MM.1S (cell line): ENCODE measurements around the gene LRMDA.

Source experiments
- DNase-seq: peaks from one replicate; pipeline ENCODE4 v3.0.0-alpha.2; 2015
- H2AFZ ChIP-seq: fragments of 300-600 bp; sonication (generic); 2 replicates; pipeline ENCODE4 v1.6.0; 2016; ENCODE audit warnings: antibody characterized with exemption, low read length
- H3F3A ChIP-seq: fragments of 300-600 bp; sonication (generic); 2 replicates; pipeline ENCODE4 v1.6.1; 2016; ENCODE audit warnings: mild to moderate bottlenecking, antibody characterized with exemption, low read length, moderate library complexity, mixed read lengths; ENCODE audit not compliant: insufficient read depth
- H3K27ac ChIP-seq: fragments of 300-600 bp; sonication (generic); 2 replicates; pipeline ENCODE4 v1.5.1; 2016; ENCODE audit warnings: mild to moderate bottlenecking, low read length
- H3K27me3 ChIP-seq: fragments of 300-600 bp; sonication (generic); replicated peaks from 2 replicates; pipeline ENCODE4 v1.6.0; 2016; ENCODE audit warnings: low read length; ENCODE audit not compliant: insufficient read depth
- H3K36me3 ChIP-seq: fragments of 300-600 bp; sonication (generic); replicated peaks from 2 replicates; pipeline ENCODE4 v1.6.1; 2016; ENCODE audit warnings: mild to moderate bottlenecking, low read length, mixed read lengths; ENCODE audit not compliant: insufficient read depth
- H3K4me1 ChIP-seq: fragments of 300-600 bp; sonication (generic); 2 replicates; pipeline ENCODE4 v1.6.1; 2016; ENCODE audit warnings: low read length, mixed read lengths
- H3K4me2 ChIP-seq: fragments of 300-600 bp; sonication (generic); 2 replicates; pipeline ENCODE4 v1.6.0; 2016; ENCODE audit warnings: low read depth, low read length
- H3K4me3 ChIP-seq: fragments of 300-600 bp; sonication (generic); 2 replicates; pipeline ENCODE4 v1.5.1; 2016; ENCODE audit warnings: low read length, mixed read lengths
- H3K79me2 ChIP-seq: fragments of 300-600 bp; sonication (generic); 2 replicates; pipeline ENCODE4 v1.6.1; 2016; ENCODE audit warnings: mixed run types, low read length, mixed read lengths
- H3K9ac ChIP-seq: fragments of 300-600 bp; sonication (generic); 2 replicates; pipeline ENCODE4 v1.6.1; 2016; ENCODE audit warnings: low read length, mixed read lengths
- H3K9me2 ChIP-seq: fragments of 300-600 bp; sonication (generic); replicated peaks from 2 replicates; pipeline ENCODE4 v1.6.1; 2016; ENCODE audit warnings: mild to moderate bottlenecking, low read length, mixed read lengths; ENCODE audit not compliant: insufficient read depth
- H3K9me3 ChIP-seq: fragments of 300-600 bp; sonication (generic); replicated peaks from 2 replicates; pipeline ENCODE4 v1.6.1; 2016; ENCODE audit warnings: mild to moderate bottlenecking, low read length, mixed read lengths; ENCODE audit not compliant: insufficient read depth
- H4K20me1 ChIP-seq: fragments of 300-600 bp; sonication (generic); 2 replicates; pipeline ENCODE4 v1.6.1; 2016; ENCODE audit warnings: mild to moderate bottlenecking, low read length, moderate library complexity, mixed read lengths; ENCODE audit not compliant: insufficient read depth
- EZH2 ChIP-seq: fragments of 300-600 bp; sonication (generic); optimal IDR thresholded peaks from 2 replicates; pipeline ENCODE3; 2017; ENCODE audit warnings: low read depth, mild to moderate bottlenecking, antibody characterized with exemption, low read length, mixed read lengths
- EZH2phosphoT487 ChIP-seq: fragments of 300-600 bp; sonication (generic); IDR thresholded peaks from 2 replicates; pipeline ENCODE4 v1.6.1; 2018; ENCODE audit warnings: antibody characterized with exemption, low read length
- TF ChIP-seq, protein P1 (sequence below): fragments of 300-600 bp; sonication (generic); IDR thresholded peaks from 2 replicates; pipeline ENCODE4 v1.5.1; 2016; ENCODE audit warnings: antibody characterized with exemption, low read length, mixed read lengths

LRMDA gene

DNA sequence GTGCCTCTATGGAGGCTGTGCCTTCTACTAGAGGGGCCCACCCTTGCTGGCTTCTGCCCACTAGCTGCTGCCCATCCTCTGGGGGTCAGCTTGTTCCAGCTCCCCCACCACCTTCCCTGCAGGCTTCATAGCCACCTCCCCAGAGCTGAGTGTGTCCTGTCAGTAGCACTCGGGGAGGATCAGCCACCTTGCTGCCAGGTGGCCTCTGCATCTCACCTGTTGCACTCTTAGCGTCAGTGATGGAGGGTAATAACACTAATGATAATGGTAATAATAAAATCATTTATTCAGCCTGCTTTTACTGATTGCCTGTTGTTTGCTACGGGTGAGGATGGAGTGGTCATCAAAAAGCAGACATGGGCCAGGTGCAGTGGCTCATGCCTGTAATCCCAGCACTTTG lies 377.6 kb downstream of the LRMDA start:
- no peaks in the 10 kb centered on the region for H3K79me2 ChIP-seq
- H3K9ac ChIP-seq: no peak overlapping the region
- H3K9me3 ChIP-seq: no peaks in the 10 kb centered on the region
- no peaks in the 10 kb centered on the region for H3K27me3 ChIP-seq
- H3K9me2 ChIP-seq: no peaks in the 10 kb centered on the region
- H3K27ac ChIP-seq: no peak overlapping the region
- no peaks in the 10 kb centered on the region for H3F3A ChIP-seq
- no peak overlapping the region for H2AFZ ChIP-seq
- no peaks in the 10 kb centered on the region for H4K20me1 ChIP-seq
- no peaks in the 10 kb centered on the region for H3K4me1 ChIP-seq
- H3K4me2 ChIP-seq: no peak overlapping the region
- H3K4me3 ChIP-seq: no peak overlapping the region
- DNase-seq: no peak
- H3K36me3 ChIP-seq: no peaks in the 10 kb centered on the region
- TF ChIP-seq EZH2: no peak

DNA sequence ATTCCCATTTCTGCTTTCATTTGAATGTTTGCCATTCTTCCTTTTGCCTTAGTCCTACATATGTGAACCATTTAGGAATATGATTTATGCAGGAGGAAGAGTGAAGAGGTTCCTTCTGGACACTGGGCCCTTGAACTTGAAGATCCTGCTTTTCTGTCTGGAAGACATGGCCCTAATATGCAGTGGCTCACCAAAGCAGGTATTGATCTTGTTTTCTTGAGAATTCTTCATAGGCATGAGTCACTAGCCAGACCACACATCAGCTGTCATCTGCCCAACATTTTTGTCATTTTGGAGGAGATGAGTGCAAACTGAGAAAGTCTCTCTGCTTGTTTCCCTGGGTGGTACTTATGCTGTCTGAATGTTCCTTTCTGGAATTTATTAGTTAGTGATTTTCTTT lies 382.6 kb downstream of the LRMDA start:
- Histone ChIP-seq H2AFZ (no peak overlapping the region), H3K27me3 (no peaks in the 10 kb centered on the region), H3K9me2 (no peaks in the 10 kb centered on the region), H3K9me3 (no peaks in the 10 kb centered on the region), H3K27ac (no peak overlapping the region), H4K20me1 (no peaks in the 10 kb centered on the region), H3K79me2 (no peaks in the 10 kb centered on the region), H3K4me2 (no peak overlapping the region), H3F3A (no peaks in the 10 kb centered on the region), H3K9ac (no peak overlapping the region), H3K4me1 (no peaks in the 10 kb centered on the region), H3K4me3 (no peak overlapping the region), H3K36me3 (no peaks in the 10 kb centered on the region)
- no peak for TF ChIP-seq EZH2phosphoT487
- TF ChIP-seq, protein P1, sequence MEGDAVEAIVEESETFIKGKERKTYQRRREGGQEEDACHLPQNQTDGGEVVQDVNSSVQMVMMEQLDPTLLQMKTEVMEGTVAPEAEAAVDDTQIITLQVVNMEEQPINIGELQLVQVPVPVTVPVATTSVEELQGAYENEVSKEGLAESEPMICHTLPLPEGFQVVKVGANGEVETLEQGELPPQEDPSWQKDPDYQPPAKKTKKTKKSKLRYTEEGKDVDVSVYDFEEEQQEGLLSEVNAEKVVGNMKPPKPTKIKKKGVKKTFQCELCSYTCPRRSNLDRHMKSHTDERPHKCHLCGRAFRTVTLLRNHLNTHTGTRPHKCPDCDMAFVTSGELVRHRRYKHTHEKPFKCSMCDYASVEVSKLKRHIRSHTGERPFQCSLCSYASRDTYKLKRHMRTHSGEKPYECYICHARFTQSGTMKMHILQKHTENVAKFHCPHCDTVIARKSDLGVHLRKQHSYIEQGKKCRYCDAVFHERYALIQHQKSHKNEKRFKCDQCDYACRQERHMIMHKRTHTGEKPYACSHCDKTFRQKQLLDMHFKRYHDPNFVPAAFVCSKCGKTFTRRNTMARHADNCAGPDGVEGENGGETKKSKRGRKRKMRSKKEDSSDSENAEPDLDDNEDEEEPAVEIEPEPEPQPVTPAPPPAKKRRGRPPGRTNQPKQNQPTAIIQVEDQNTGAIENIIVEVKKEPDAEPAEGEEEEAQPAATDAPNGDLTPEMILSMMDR: no peak
- no peak for TF ChIP-seq EZH2
- DNase-seq: no peak

DNA sequence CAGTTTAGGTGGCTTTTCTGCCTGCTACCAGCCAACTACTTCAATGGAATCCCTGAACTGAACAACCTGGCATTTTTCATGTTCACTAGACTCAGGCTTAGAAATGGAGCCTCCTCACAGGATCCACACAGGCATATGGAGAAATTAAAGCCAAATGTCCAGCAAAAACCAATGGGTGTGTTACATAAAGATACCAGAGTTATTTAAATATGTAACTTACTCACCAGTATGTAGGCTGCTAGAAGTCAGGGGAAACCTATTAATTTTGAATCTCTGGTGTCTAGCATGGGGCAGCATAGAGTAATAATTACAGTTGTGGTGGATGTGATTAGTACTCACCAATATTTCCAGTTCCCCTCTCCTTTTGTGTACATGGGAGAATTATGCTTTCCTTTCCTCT lies 383.6 kb downstream of the LRMDA start:
- Histone ChIP-seq H3K27me3 (no peaks in the 10 kb centered on the region), H3K4me3 (no peak overlapping the region), H4K20me1 (no peaks in the 10 kb centered on the region), H3K9me2 (no peaks in the 10 kb centered on the region), H3F3A (no peaks in the 10 kb centered on the region), H3K4me1 (no peaks in the 10 kb centered on the region), H3K4me2 (no peak overlapping the region), H2AFZ (no peak overlapping the region), H3K79me2 (no peaks in the 10 kb centered on the region), H3K27ac (no peak overlapping the region), H3K9ac (no peak overlapping the region), H3K36me3 (no peaks in the 10 kb centered on the region), H3K9me3 (no peaks in the 10 kb centered on the region)
- no peak for DNase-seq
- no peak for TF ChIP-seq EZH2

DNA sequence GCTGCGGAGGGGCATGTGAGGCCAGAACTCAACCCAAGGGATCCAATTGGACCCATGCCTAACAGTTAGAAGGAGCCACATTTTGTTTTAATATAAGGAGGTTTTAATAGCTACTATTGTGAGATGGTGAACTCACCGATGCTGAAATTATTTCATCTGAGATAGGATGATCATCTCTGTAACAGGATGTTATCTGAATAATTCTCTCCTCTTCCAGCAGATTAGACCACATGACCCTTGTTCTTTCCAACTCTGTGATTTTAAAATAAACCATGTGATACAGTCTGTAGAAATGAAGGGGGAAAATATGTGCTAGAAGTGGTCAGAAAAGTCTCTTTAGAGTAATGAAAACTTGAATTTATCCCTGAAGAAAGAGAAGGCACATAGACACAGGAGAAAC lies 385.8 kb downstream of the LRMDA start:
- Histone ChIP-seq H4K20me1 (no peaks in the 10 kb centered on the region), H3K27me3 (no peaks in the 10 kb centered on the region), H3K4me2 (no peak overlapping the region), H3F3A (no peaks in the 10 kb centered on the region), H3K79me2 (no peaks in the 10 kb centered on the region), H3K36me3 (no peaks in the 10 kb centered on the region), H3K9ac (no peak overlapping the region), H3K4me1 (no peaks in the 10 kb centered on the region), H3K9me2 (no peaks in the 10 kb centered on the region), H3K27ac (no peak overlapping the region), H3K4me3 (no peak overlapping the region), H2AFZ (no peak overlapping the region), H3K9me3 (no peaks in the 10 kb centered on the region)
- TF ChIP-seq EZH2 (no peak), EZH2phosphoT487 (no peak)
- TF ChIP-seq, protein P1: no peak
- DNase-seq: no peak
